Cardiac muscle cell (in vitro differentiated cells and primary cell): ENCODE data around the gene SS18. TPM values are rescaled to one million over a fixed set of nuclear protein-coding genes. Genes with fewer than 3 reads are reported as not detected.
A peak's percentile ranks its signal among the peaks of the same experiment; 100 is the strongest.

Experiments used
- DNase-seq, 2 donors: peaks; one replicate each; pipeline versions ENCODE4 v3.0.0 to v3.0.0-alpha.2; 2010 to 2017; ENCODE audit warnings: low read depth in 1 of 2, low spot score in 1 of 2
- H3K27ac ChIP-seq: fragments of 200-600 bp; sonication (generic); 2 replicates; pipeline ENCODE4 v1.5.1; 2016
- H3K27me3 ChIP-seq: fragments of 200-600 bp; sonication (generic); 2 replicates; pipeline ENCODE4 v1.6.0; 2016; ENCODE audit warnings: control low read depth
- H3K36me3 ChIP-seq: fragments of 200-600 bp; sonication (generic); 2 replicates; pipeline ENCODE4 v1.5.1; 2016; ENCODE audit warnings: control low read depth
- H3K4me1 ChIP-seq: fragments of 200-600 bp; sonication (generic); 2 replicates; pipeline ENCODE4 v1.8.1; 2017; ENCODE audit warnings: low read depth, mild to moderate bottlenecking, mixed run types
- H3K4me3 ChIP-seq: fragments of 200-600 bp; sonication (generic); 2 replicates; pipeline ENCODE4 v1.5.1; 2016; ENCODE audit warnings: mild to moderate bottlenecking
- H3K9me3 ChIP-seq: fragments of 200-600 bp; sonication (generic); 2 replicates; pipeline ENCODE4 v1.5.1; 2017; ENCODE audit warnings: low read depth, mild to moderate bottlenecking, control low read depth
- CTCF ChIP-seq: IDR thresholded peaks from 2 replicates; pipeline ENCODE4 v1.5.1; 2012; ENCODE audit warnings: low read depth, mild to moderate bottlenecking, low read length
- polyA plus RNA-seq: library from polyadenylated mRNA; unstranded; fragments of >200 nt; fragmentation: Nextera tagmentation; extraction: Ambion mirVana; gene quantifications from 2 replicates; pipeline ENCODE4 v1.2.1, GENCODE V29; 2016
- total RNA-seq: library from RNA; depleted of rRNA; stranded (reverse); fragments of >200 nt; gene quantifications from 2 replicates; pipeline ENCODE4 v1.2.3, GENCODE V29; 2016

SS18 gene
- total and polyA plus RNA-seq, 2 experiments from 2014 or later = 84.0 to 148 TPM

GRCh38 chr18:26071725-26072124 is 18.7 kb downstream of the SS18 start:
- H3K4me1 ChIP-seq = peaks cover 18% of the 10 kb centered on the region
- H3K27me3 ChIP-seq = no peaks in the 10 kb centered on the region
- no peak overlapping the region for H3K4me3 ChIP-seq
- H3K27ac ChIP-seq = peak overlapping the region; percentile 8
- no peak for DNase-seq
- peaks cover 27% of the 10 kb centered on the region for H3K36me3 ChIP-seq
- H3K9me3 ChIP-seq = no peaks in the 10 kb centered on the region
- TF ChIP-seq CTCF = no peak

GRCh38 chr18:26071020-26071419 is 19.4 kb downstream of the SS18 start:
- Histone ChIP-seq H3K27me3 (no peaks in the 10 kb centered on the region), H3K4me1 (peaks cover 18% of the 10 kb centered on the region), H3K36me3 (peaks cover 20% of the 10 kb centered on the region), H3K27ac (peak overlapping the region; percentile 8), H3K9me3 (no peaks in the 10 kb centered on the region), H3K4me3 (no peak overlapping the region)
- DNase-seq = no peak
- TF ChIP-seq CTCF = no peak

GRCh38 chr18:26059357-26059756 is 31.1 kb downstream of the SS18 start:
- H3K36me3 ChIP-seq = no peaks in the 10 kb centered on the region

DNA sequence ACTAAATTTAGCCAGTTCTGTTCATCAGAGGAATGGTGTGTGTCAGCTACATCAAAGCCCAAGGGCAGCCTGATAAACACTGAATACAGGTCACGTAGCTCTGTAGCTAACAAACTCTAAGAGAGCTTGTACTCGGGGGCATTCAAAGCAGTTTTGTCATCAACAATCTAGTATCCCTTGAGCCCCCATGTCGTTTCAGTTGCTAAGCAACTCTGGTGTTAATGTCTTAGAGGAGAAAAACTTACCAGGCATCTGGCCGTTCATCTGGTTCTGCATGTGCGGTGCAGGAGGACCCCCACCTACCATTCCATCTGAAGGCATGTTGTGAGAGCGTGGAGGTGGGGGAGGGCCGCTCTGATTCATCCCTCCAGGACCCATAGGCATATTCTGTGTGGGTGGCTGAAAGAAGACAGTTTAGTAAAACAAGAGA is 33.1 kb downstream of the SS18 start:
- peaks cover 37% of the 10 kb centered on the region for H3K4me1 ChIP-seq
- H3K4me3 ChIP-seq = no peak overlapping the region
- TF ChIP-seq CTCF = no peak
- peak overlapping the region; percentile 87 for H3K27ac ChIP-seq
- no peaks in the 10 kb centered on the region for H3K27me3 ChIP-seq
- DNase-seq = peak; percentile 9 to 71
- H3K9me3 ChIP-seq = no peaks in the 10 kb centered on the region
- H3K36me3 ChIP-seq = peaks cover 9% of the 10 kb centered on the region

More at GRCh38 chr18:26059357-26059756, 31.1 kb downstream of the SS18 start:
- Histone ChIP-seq H3K27me3 (no peaks in the 10 kb centered on the region), H3K4me3 (no peak overlapping the region), H3K27ac (peak overlapping the region; percentile 87), H3K4me1 (peaks cover 37% of the 10 kb centered on the region), H3K9me3 (no peaks in the 10 kb centered on the region)
- peak in 1 of 2 donors; percentile 19 for DNase-seq
- no peak for TF ChIP-seq CTCF

- no peak for TF ChIP-seq CTCF
- Histone ChIP-seq H3K4me3 (no peak overlapping the region), H3K27ac (peak overlapping the region; percentile 87), H3K27me3 (no peaks in the 10 kb centered on the region), H3K9me3 (no peaks in the 10 kb centered on the region), H3K4me1 (peaks cover 37% of the 10 kb centered on the region), H3K36me3 (peaks cover 11% of the 10 kb centered on the region)
- DNase-seq = peak in 1 of 2 donors; percentile 72
These were observed 34.1 kb downstream of the SS18 start for GRCh38 chr18:26056291-26056690.

GRCh38 chr18:26052505-26052904 is 37.9 kb downstream of the SS18 start:
- no peak for DNase-seq
- Histone ChIP-seq H3K4me1 (peaks cover 11% of the 10 kb centered on the region), H3K27me3 (no peaks in the 10 kb centered on the region), H3K9me3 (no peaks in the 10 kb centered on the region), H3K36me3 (peaks cover 11% of the 10 kb centered on the region), H3K27ac (no peak overlapping the region), H3K4me3 (no peak overlapping the region)
- no peak for TF ChIP-seq CTCF
